GM12872 (cell line): Measurements from ENCODE around the gene GYS2.

Source experiments
- TF ChIP-seq, protein P1 (sequence below): IDR thresholded peaks from 3 replicates; pipeline ENCODE4 v1.5.1; 2011; ENCODE audit warnings: low read depth, mild to moderate bottlenecking, low read length, moderate library complexity; ENCODE audit not compliant: insufficient read depth

GYS2 gene

DNA sequence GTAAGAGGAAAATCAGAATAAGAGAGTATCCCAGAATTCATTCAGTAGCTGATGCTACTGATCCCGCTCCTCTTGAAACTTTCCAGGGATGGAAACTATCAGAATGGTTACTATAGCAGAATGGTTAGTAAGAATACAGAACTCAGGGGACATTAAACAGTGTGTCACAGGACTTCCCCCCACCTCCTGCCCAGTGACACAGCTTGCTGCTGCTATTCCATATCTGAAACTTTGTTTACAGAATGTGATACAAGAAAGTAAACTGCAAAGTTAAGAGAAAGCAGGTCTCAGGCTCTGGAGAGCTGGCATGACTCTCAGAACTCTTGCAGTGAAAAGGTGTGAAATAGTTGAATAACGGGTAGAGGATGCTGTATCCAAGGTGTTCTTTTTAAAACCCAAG lies 75.2 kb downstream of the GYS2 start:
- TF ChIP-seq, protein P1, sequence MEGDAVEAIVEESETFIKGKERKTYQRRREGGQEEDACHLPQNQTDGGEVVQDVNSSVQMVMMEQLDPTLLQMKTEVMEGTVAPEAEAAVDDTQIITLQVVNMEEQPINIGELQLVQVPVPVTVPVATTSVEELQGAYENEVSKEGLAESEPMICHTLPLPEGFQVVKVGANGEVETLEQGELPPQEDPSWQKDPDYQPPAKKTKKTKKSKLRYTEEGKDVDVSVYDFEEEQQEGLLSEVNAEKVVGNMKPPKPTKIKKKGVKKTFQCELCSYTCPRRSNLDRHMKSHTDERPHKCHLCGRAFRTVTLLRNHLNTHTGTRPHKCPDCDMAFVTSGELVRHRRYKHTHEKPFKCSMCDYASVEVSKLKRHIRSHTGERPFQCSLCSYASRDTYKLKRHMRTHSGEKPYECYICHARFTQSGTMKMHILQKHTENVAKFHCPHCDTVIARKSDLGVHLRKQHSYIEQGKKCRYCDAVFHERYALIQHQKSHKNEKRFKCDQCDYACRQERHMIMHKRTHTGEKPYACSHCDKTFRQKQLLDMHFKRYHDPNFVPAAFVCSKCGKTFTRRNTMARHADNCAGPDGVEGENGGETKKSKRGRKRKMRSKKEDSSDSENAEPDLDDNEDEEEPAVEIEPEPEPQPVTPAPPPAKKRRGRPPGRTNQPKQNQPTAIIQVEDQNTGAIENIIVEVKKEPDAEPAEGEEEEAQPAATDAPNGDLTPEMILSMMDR, result no peak

DNA sequence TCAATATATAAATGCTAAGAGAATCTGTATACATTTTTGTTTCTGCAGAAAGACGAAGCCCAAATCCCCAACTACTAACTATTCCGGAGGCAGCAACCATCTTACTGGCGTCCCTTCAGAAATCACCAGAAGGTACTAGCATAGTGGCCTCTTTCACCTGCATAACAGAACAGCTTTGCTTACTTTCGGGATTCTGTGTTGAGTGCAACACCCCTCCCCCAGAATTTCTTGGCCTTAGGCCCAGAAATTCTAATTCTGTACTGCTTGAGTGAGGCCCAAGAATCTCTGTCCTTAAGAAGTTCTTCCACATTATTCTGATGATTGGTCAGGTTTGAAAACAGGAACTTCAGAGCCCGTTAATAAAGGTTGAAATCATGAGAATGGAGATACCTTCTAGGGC lies 75.7 kb downstream of the GYS2 start:
- TF ChIP-seq, protein P1, result no peak

DNA sequence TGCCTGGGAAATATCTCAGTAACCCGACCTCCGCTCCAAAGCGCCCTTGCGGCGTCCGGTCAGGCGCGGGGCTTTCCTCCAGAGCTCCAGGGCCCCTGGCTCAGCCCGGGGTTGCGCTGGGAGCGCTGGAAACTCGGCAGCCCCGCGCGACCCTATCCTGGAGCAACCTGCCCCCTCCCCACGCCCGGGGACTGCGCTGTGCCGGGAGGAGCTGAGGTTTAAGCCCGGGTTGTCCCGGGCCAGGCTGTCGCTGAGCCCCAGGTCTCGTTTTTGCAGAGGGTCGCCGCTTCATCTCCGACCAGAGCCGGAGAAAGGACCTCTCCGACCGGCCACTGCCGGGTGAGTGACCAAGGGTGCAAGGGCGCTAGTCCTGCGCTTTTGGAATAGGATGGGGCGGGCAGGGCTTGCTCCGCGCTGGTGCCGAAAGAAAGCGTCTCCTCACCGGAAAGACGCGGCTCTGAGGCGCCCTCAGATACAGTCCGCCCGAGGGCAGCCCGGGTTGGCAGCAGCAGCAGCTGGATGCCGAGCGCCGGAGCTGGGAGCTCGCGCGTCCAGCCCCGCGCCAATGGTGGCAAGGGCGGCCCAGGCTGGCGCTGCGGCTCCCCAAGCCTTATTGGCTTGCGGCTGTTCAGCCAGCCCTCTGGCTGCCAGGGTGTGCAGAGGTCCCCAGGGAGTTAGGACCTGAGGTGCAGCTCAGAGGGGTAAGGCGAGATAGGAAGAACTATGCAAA lies 77.0 kb downstream of the GYS2 start:
- TF ChIP-seq, protein P1, result no peak

DNA sequence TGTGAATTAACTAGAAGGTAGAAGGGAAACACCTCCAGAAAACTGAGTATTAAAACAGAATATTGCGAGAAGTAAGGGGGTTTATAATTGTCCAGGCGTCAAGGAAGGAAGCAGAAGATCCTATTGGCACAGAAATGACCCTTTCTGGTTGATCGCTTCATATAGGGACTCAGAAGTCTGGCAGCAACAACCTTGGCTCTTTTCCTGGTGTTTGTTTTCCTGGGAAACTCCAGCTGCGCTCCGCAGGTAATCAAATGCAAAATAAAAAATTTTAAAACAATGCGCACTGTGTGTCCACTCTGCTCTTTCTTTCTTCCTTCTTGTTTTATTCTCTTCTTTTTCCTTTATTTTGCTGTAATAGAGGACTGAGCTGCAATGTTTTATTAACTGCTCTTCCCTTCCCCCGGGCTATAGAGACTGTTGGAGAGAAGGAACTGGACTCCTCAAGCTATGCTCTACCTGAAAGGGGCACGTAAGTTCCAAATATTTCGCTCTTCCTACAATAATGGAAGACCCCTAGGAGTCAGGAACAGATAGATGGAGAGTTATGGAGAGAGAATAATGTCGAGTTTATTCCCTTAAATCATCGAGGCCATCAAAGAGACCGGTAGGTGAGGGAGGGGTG lies 77.8 kb downstream of the GYS2 start:
- TF ChIP-seq, protein P1, result no peak

DNA sequence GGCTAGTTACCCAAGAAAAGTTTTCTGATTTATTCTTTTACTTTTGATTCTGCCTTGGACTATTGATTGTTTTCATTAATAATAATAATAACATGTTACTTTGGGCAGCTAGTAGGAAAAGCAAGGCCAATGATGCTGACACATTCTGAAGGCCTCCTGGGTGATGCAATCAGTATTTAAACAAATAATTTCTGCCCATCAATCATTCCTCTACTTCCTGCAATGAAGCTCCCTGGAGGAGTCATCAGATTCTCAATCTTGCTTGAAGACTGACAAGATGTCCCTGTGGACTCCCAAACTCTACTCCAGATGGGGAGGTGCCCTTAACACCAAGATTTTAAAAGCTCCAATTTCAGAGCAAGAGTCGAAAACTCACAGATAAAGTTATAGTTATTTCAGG lies 78.6 kb downstream of the GYS2 start, which contains the start of gene SPX:
Gene SPX (plus strand): TSS at position 244 of the 400 bp plus-strand sequence. CDS start 177 bp downstream, outside the sequence.
- TF ChIP-seq, protein P1, result no peak

DNA sequence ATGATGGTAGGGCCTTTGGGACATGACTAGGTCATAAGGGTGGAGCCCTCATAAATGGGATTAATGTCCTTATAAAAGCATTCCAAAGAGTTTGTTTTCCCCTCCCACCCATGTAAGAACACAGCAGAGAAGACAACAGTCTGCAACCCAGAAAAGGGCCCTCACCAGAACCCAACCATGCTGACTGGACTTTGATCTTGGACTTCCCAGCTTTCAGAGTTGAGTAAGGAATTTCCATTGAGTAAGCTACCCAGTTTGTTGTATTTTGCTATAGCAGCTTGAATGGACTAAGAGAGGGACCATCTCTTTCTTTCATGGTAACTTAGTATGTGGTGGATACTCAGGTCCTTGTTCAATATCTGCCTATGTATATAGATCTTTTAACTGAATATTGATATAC lies 81.5 kb downstream of the GYS2 start:
- TF ChIP-seq, protein P1, result no peak

DNA sequence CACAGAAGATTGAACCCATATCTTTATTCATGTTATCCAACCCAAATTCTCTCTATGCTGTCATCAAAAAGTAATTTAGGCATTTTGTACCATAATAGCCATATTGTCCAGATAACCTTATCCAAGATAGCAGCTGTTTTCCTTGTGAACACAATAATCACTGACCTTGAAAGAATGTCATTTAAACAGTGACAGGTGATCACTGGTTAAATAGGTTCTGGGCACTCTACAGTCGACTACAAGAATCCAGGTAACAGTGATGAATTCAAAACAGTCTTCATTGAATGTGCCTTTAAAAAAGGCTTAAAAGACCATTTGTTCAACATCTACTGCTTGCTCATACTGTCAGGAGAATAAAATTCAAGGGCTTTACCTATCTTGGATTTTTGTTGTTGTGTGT lies 83.1 kb downstream of the GYS2 start:
- TF ChIP-seq, protein P1, result no peak
